Spleen (tissue), 11 donors: ENCODE results near the gene DLG2. TPM values are rescaled to one million over a fixed set of nuclear protein-coding genes. Genes with fewer than 3 reads are reported as not detected.
"Not testable (repeated sequence)": the region's sequence is repeated elsewhere in the genome, so short reads cannot be mapped to it uniquely, and the experiment has no call there.

Experiments
- DNase-seq: peaks from one replicate; pipeline ENCODE4 v3.0.0-alpha.2; 2020
- H3K27ac ChIP-seq, 8 donors: fragments of 200-600 bp; sonication (generic) in 7 of 8; 1 replicate in 4 of 8; 2 replicates in 4 of 8; pipeline versions ENCODE4 v1.5.0 to v1.8.0; 2016 to 2021; ENCODE audit warnings: inconsistent platforms in 4 of 8, mild to moderate bottlenecking in 4 of 8, moderate library complexity in 1 of 8
- H3K27me3 ChIP-seq, 7 donors: fragments of 200-600 bp; sonication (generic) in 6 of 7; replicated peaks in 1 of 7; 1 replicate in 4 of 7; 2 replicates in 3 of 7; pipeline versions ENCODE4 v1.5.0 to v1.8.0; 2016 to 2021; ENCODE audit warnings: inconsistent platforms in 3 of 7, mild to moderate bottlenecking in 1 of 7
- H3K36me3 ChIP-seq, 6 donors: fragments of 200-600 bp; sonication (generic) in 5 of 6; 1 replicate in 4 of 6; 2 replicates in 2 of 6; pipeline versions ENCODE4 v1.5.0 to v1.8.0; 2016 to 2021; ENCODE audit warnings: inconsistent platforms in 2 of 6
- H3K4me1 ChIP-seq, 6 donors: fragments of 200-600 bp; sonication (generic) in 5 of 6; 1 replicate in 3 of 6; 2 replicates in 3 of 6; pipeline versions ENCODE4 v1.5.0 to v1.8.0; 2016 to 2021; ENCODE audit warnings: inconsistent platforms in 3 of 6
- H3K4me3 ChIP-seq, 8 donors: fragments of 200-600 bp; sonication (generic) in 7 of 8; 1 replicate in 4 of 8; 2 replicates in 4 of 8; pipeline versions ENCODE4 v1.5.0 to v1.8.0; 2016 to 2021; ENCODE audit warnings: inconsistent platforms in 4 of 8, mild to moderate bottlenecking in 4 of 8, moderate library complexity in 2 of 8
- H3K9me3 ChIP-seq, 8 donors: fragments of 200-600 bp; sonication (generic) in 7 of 8; 1 replicate in 4 of 8; 2 replicates in 4 of 8; pipeline versions ENCODE4 v1.5.0 to v1.8.0; 2016 to 2021; ENCODE audit warnings: inconsistent platforms in 4 of 8
- POLR2A ChIP-seq, 3 donors: fragments of 450-650 bp; IDR thresholded peaks; one replicate each; pipeline ENCODE4 v1.5.1; 2017; ENCODE audit warnings: antibody characterized with exemption in 3 of 3, mild to moderate bottlenecking in 1 of 3
- POLR2AphosphoS5 ChIP-seq, 3 donors: sonication (generic); formaldehyde crosslinking; IDR thresholded peaks; one replicate each; pipeline ENCODE4 v1.5.1; 2017; ENCODE audit warnings: antibody characterized with exemption in 3 of 3
- WGBS, 5 donors: extraction: QIAGEN DNeasy Blood & Tissue Kit in 3 of 5; methylation state at CpG; one replicate each; pipeline versions ENCODE4 v1.1.5 to v1.1.7; 2013 to 2018; 5-methylcytosine and 5-hydroxymethylcytosine counted together
- intact Hi-C: fragments of 100-400 bp; cut with DNase I; formaldehyde crosslinking; loops from one replicate; pipeline ENCODE4 v1.15.0; 2023; ENCODE audit warnings: low total_unique reads
- polyA plus RNA-seq, 3 donors: library from polyadenylated mRNA; stranded (reverse); fragments of 200-250 nt; gene quantifications; one replicate each; pipeline ENCODE4 v1.2.1, GENCODE V29; 2013
- total RNA-seq, 7 donors: library from RNA; depleted of rRNA in 3 of 7; stranded (reverse); fragments of >200 nt in 3 of 7; fragmentation: NEBNext Ultra II Directional in 4 of 7; extraction: Animal tissue kit (Norgen Biotek cat#: 25700) in 4 of 7; gene quantifications; one replicate each; pipeline versions ENCODE4 v1.1.0 to v1.2.1, GENCODE V29; 2016 to 2021
- TF ChIP-seq, protein P1 (sequence below), 11 experiments: fragments of 200-600 bp in 7 of 11; fragments of 450-650 bp in 4 of 11; sonication (generic) in 4 of 11; IDR thresholded peaks in 8 of 11; conservative IDR thresholded peaks in 3 of 11; 1 replicate in 7 of 11; 2 replicates in 4 of 11; pipeline versions ENCODE4 v1.4.0 to v1.8.0; 2016 to 2021; ENCODE audit warnings: antibody characterized with exemption in 11 of 11, inconsistent platforms in 4 of 11, mild to moderate bottlenecking in 1 of 11
- donor health status: healthy with polysubstance abuse.
- donor health status: DM: no; HTN: no; CAD: no; lungs with moderate emphysema.
- donor health status: DM: no; HTN: no; CAD: no.
- donor health status: Bipolar disorder and iron deficiency.
- donor health status: healthy.
- donor health status: DM: no; HTN: no; CAD: no.
- donor health status: DM: yes; HTN: yes; CAD: no.

The DLG2 gene
- total and polyA plus RNA-seq, 10 donors, result 0.43 to 12.7 (median 7.9) TPM

- Histone ChIP-seq H3K4me1 (no peaks in the 10 kb centered on the region), H3K36me3 (no peaks in the 10 kb centered on the region), H3K4me3 (no peak overlapping the region), H3K27me3 (no peaks in the 10 kb centered on the region), H3K27ac (no peak overlapping the region), H3K9me3 (no peaks in the 10 kb centered on the region)
- intact Hi-C loops, result no loop called here
- no peak for DNase-seq
- no peak for TF ChIP-seq POLR2A (IDR thresholded peaks at IDR 0.05)
- WGBS, 5 donors, result 73 to 78% (median 77%) methylated on average over 3 of the region's 3 CpGs
Observed at GRCh38 chr11:84855508-84856245, 771.5 kb downstream of the DLG2 start.

DNA sequence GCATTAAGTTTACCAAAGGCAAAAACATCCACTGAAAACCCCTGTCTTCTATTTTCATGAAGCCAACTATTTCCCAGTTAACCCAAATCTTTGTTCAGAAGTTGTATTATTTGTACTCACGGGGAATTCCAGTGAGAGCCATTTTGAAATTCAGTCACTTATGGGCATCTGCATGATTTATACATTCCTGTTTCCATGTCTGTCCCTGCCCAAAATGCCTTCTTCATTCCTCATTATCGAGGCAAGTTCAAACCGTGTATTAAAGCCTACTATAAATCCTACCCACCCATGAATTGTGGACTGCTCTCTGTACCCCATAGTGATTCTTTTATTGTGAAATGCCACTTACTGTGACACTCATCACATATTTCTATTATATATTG, 772.7 kb downstream of the DLG2 start:
- no peaks in the 10 kb centered on the region for H3K9me3 ChIP-seq
- intact Hi-C loops, result no loop called here
- H3K4me1 ChIP-seq, result no peaks in the 10 kb centered on the region
- no peaks in the 10 kb centered on the region for H3K36me3 ChIP-seq
- H3K4me3 ChIP-seq, result no peak overlapping the region
- no peaks in the 10 kb centered on the region for H3K27me3 ChIP-seq
- TF ChIP-seq, protein P1, sequence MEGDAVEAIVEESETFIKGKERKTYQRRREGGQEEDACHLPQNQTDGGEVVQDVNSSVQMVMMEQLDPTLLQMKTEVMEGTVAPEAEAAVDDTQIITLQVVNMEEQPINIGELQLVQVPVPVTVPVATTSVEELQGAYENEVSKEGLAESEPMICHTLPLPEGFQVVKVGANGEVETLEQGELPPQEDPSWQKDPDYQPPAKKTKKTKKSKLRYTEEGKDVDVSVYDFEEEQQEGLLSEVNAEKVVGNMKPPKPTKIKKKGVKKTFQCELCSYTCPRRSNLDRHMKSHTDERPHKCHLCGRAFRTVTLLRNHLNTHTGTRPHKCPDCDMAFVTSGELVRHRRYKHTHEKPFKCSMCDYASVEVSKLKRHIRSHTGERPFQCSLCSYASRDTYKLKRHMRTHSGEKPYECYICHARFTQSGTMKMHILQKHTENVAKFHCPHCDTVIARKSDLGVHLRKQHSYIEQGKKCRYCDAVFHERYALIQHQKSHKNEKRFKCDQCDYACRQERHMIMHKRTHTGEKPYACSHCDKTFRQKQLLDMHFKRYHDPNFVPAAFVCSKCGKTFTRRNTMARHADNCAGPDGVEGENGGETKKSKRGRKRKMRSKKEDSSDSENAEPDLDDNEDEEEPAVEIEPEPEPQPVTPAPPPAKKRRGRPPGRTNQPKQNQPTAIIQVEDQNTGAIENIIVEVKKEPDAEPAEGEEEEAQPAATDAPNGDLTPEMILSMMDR (IDR thresholded peaks at IDR 0.05 in 8 of 11, conservative IDR thresholded peaks at IDR 0.05 in 3 of 11), result no peak
- no peak for TF ChIP-seq POLR2AphosphoS5 (IDR thresholded peaks at IDR 0.05)
- WGBS, 5 donors, result 86 to 96% (median 90%) methylated on average over 3 of the region's 3 CpGs
- no peak overlapping the region for H3K27ac ChIP-seq
- DNase-seq, result no peak

DNA sequence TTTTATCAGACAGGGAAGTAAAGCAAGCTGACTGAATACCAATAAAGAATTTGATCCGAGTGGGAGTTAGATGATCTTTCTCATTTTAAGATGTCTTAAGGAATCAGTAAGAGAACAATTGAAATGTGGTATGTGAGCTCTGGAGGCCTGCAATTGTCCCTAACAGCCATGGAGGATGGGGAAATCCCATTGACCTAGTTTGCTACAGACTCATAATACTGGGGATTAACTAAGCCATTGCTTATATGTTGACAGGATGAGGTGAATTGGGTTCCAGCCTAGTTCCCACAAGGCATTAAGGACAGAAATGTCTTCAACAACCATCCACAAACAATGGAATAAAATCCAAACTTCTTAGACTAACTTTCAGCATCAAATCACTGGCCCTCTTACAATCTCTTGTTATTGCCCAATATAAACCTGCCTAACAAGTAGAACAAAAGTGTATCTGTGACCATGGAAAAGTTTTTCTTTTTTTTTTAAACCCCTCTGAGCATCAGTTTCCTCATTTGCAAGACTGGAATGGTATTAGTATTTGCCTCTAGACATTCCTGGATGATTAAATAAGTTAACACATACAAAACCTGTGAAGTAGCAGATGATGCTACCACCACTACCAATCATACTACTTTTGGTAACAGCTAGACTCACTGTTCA, 773.2 kb downstream of the DLG2 start:
- Histone ChIP-seq H3K27me3 (no peaks in the 10 kb centered on the region), H3K4me1 (no peaks in the 10 kb centered on the region), H3K36me3 (no peaks in the 10 kb centered on the region), H3K9me3 (no peaks in the 10 kb centered on the region), H3K4me3 (no peak overlapping the region), H3K27ac (no peak overlapping the region)
- WGBS, 5 donors, result 76 to 94% (median 79%) methylated on average over 1 of the region's 1 CpG
- DNase-seq, result no peak
- TF ChIP-seq POLR2A (IDR thresholded peaks at IDR 0.05), result no peak
- TF ChIP-seq, protein P1 (IDR thresholded peaks at IDR 0.05 in 8 of 11, conservative IDR thresholded peaks at IDR 0.05 in 3 of 11), result no peak
- no peak for TF ChIP-seq POLR2AphosphoS5 (IDR thresholded peaks at IDR 0.05)
- intact Hi-C loops, result no loop called here

GRCh38 chr11:84847842-84848241, 779.3 kb downstream of the DLG2 start:
- Histone ChIP-seq H3K36me3 (no peaks in the 10 kb centered on the region), H3K9me3 (no peaks in the 10 kb centered on the region), H3K27ac (no peak overlapping the region), H3K4me3 (no peak overlapping the region), H3K4me1 (no peaks in the 10 kb centered on the region), H3K27me3 (no peaks in the 10 kb centered on the region)
- 89 to 94% (median 92%) methylated on average over 4 of the region's 4 CpGs for WGBS, 5 donors
- no peak for DNase-seq
- intact Hi-C loops, result no loop called here
- TF ChIP-seq POLR2A (IDR thresholded peaks at IDR 0.05) (no peak), POLR2AphosphoS5 (IDR thresholded peaks at IDR 0.05) (no peak)
- TF ChIP-seq, protein P1 (IDR thresholded peaks at IDR 0.05 in 8 of 11, conservative IDR thresholded peaks at IDR 0.05 in 3 of 11), result no peak

DNA sequence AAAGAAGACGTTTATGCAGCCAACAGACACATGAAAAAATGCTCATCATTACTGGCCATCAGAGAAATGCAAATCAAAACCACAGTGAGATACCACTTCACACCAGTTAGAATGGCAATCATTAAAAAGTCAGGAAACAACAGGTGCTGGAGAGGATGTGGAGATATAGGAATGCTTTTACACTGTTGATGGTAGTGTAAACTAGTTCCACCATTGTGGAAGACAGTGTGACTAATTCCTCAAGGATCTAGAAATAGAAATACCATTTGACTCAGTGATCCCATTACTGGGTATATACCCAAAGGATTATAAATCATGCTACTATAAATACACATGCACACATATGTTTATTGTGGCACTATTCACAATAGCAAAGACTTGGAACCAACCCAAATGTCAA, 786.9 kb downstream of the DLG2 start:
- intact Hi-C loops, DNase-seq: not testable (repeated sequence)
- 73 to 86% (median 74%) methylated on average over 1 of the region's 1 CpG for WGBS, 5 donors

More for the DNA sequence above, 786.9 kb downstream of the DLG2 start:
- H3K36me3 ChIP-seq, H3K4me3 ChIP-seq, H3K4me1 ChIP-seq, H3K27me3 ChIP-seq, H3K27ac ChIP-seq: not testable (repeated sequence)
- peaks cover 0 to 20% (median 8%) of the 10 kb centered on the region in 8 donors for H3K9me3 ChIP-seq
